Liver (tissue), 9 donors: ENCODE data around the gene LDLRAD4. TPM values are rescaled to one million over a fixed set of nuclear protein-coding genes. Genes with fewer than 3 reads are reported as not detected.

Source experiments
- DNase-seq: peaks from one replicate; pipeline ENCODE4 v3.0.0-alpha.2; 2017; ENCODE audit warnings: low spot score
- H3K27ac ChIP-seq, 2 donors: one replicate each; pipeline ENCODE4 v1.7.0; 2013; ENCODE audit warnings: inconsistent platforms in 2 of 2, low read length in 2 of 2, control low read depth in 1 of 2, low read depth in 1 of 2, mild to moderate bottlenecking in 1 of 2
- H3K27me3 ChIP-seq, 4 donors: one replicate each; pipeline versions ENCODE4 v1.6.1 to v1.7.0; 2013; ENCODE audit warnings: low read length in 3 of 4, inconsistent platforms in 1 of 4, mild to moderate bottlenecking in 1 of 4, moderate library complexity in 1 of 4; ENCODE audit not compliant: control insufficient read depth in 4 of 4, insufficient read depth in 4 of 4
- H3K36me3 ChIP-seq, 4 donors: one replicate each; pipeline versions ENCODE4 v1.6.1 to v1.7.0; 2013; ENCODE audit warnings: low read length in 3 of 4, mild to moderate bottlenecking in 3 of 4, low read depth in 1 of 4, moderate library complexity in 1 of 4; ENCODE audit not compliant: control insufficient read depth in 4 of 4, insufficient read depth in 3 of 4
- H3K4me1 ChIP-seq, 4 donors: one replicate each; pipeline versions ENCODE4 v1.6.1 to v1.7.0; 2013; ENCODE audit warnings: low read length in 3 of 4, mild to moderate bottlenecking in 3 of 4, moderate library complexity in 1 of 4; ENCODE audit not compliant: control insufficient read depth in 4 of 4, insufficient read depth in 4 of 4
- H3K4me3 ChIP-seq, 3 donors: one replicate each; pipeline versions ENCODE4 v1.6.1 to v1.7.0; 2013; ENCODE audit warnings: low read length in 3 of 3, control low read depth in 1 of 3, low read depth in 1 of 3, mild to moderate bottlenecking in 1 of 3
- H3K9ac ChIP-seq, 2 donors: one replicate each; pipeline ENCODE4 v1.7.0; 2013; ENCODE audit warnings: low read length in 2 of 2, mild to moderate bottlenecking in 2 of 2, moderate library complexity in 2 of 2, control low read depth in 1 of 2, low read depth in 1 of 2
- H3K9me3 ChIP-seq, 4 donors: one replicate each; pipeline versions ENCODE4 v1.6.1 to v1.7.0; 2013; ENCODE audit warnings: low read length in 3 of 4; ENCODE audit not compliant: control insufficient read depth in 4 of 4
- EGR1 ChIP-seq, 2 donors: IDR thresholded peaks; 2 replicates each; pipeline ENCODE4 v1.6.1; 2016 to 2018; ENCODE audit warnings: antibody characterized with exemption in 2 of 2, low read depth in 2 of 2
- FOXA1 ChIP-seq: IDR thresholded peaks from 2 replicates; pipeline ENCODE4 v1.6.1; 2016; ENCODE audit warnings: antibody characterized with exemption
- FOXA2 ChIP-seq: IDR thresholded peaks from 2 replicates; pipeline ENCODE4 v1.6.1; 2016; ENCODE audit warnings: antibody characterized with exemption
- GABPA ChIP-seq, 2 donors: IDR thresholded peaks in 1 of 2; conservative IDR thresholded peaks in 1 of 2; 2 replicates each; pipeline ENCODE4 v1.6.1; 2016; ENCODE audit warnings: antibody characterized with exemption in 2 of 2, mild to moderate bottlenecking in 1 of 2, moderate library complexity in 1 of 2
- HNF4A ChIP-seq, 2 donors: conservative IDR thresholded peaks; 2 replicates each; pipeline ENCODE4 v1.6.1; 2016; ENCODE audit warnings: antibody characterized with exemption in 2 of 2, mild to moderate bottlenecking in 2 of 2
- HNF4G ChIP-seq: IDR thresholded peaks from 2 replicates; pipeline ENCODE4 v1.6.1; 2016; ENCODE audit warnings: antibody characterized with exemption
- JUND ChIP-seq, 2 donors: IDR thresholded peaks; 2 replicates each; pipeline ENCODE4 v1.6.1; 2016; ENCODE audit warnings: antibody characterized with exemption in 2 of 2
- NR2F2 ChIP-seq: IDR thresholded peaks from 2 replicates; pipeline ENCODE4 v1.6.1; 2016; ENCODE audit warnings: antibody characterized with exemption
- YY1 ChIP-seq: IDR thresholded peaks from 2 replicates; pipeline ENCODE4 v1.6.1; 2016; ENCODE audit warnings: antibody characterized with exemption, mild to moderate bottlenecking
- WGBS: extraction: QIAGEN DNeasy Blood & Tissue Kit; methylation state at CpG from one replicate; pipeline ENCODE4 v1.1.7; 2013; 5-methylcytosine and 5-hydroxymethylcytosine counted together
- polyA plus RNA-seq, 2 donors: library from polyadenylated mRNA; stranded (reverse) in 1 of 2; unstranded in 1 of 2; fragments of 200-250 nt in 1 of 2; fragments of >200 nt in 1 of 2; fragmentation: Nextera tagmentation in 1 of 2; extraction: Ambion mirVana in 1 of 2; gene quantifications; one replicate each; pipeline versions ENCODE4 v1.2.1 to v1.2.3, GENCODE V29; 2013 to 2015
- total RNA-seq, 2 donors: library from RNA; depleted of rRNA; stranded (reverse); fragments of >200 nt; gene quantifications; one replicate each; pipeline ENCODE4 v1.2.3, GENCODE V29; 2014
- TF ChIP-seq, protein P1 (sequence below): IDR thresholded peaks from 2 replicates; pipeline ENCODE4 v1.6.1; 2016; ENCODE audit warnings: antibody characterized with exemption, mild to moderate bottlenecking
- TF ChIP-seq, protein P2 (sequence below): IDR thresholded peaks from 2 replicates; pipeline ENCODE4 v1.6.1; 2016; ENCODE audit warnings: antibody characterized with exemption
- TF ChIP-seq, protein P3 (sequence below): IDR thresholded peaks from 2 replicates; pipeline ENCODE4 v1.6.1; 2016; ENCODE audit warnings: antibody characterized with exemption
- donor health status: healthy.
- donor health status: healthy.
- donor health status: healthy.
- donor health status: healthy.
- donor health status: healthy.

The LDLRAD4 gene
- total and polyA plus RNA-seq, 4 donors: 4.8 to 41.7 (median 12.7) TPM

DNA sequence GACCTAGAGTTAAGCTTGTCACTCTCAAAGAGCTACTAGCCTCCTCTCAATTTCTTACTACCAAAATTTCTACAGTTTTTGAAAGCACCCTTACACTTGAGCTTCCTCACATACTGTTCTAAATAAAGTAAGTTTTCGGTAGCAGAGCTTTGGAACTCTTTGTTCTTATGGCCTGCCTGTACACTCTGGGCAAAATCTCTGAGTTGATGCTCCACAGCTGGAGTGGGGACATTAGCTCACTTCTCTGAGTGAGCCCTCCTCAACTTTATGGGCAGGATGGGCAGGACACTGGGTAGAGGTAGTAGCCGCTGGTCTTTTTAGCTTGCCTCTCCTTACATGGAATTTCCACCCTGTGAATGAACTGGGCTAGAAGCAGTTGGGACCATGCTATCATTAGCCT lies 380.0 kb downstream of the LDLRAD4 start:
- H3K36me3 ChIP-seq: no peaks in the 10 kb centered on the region
- TF ChIP-seq EGR1 (IDR thresholded peaks at IDR 0.05; ENCODE audit: low read depth in 2 of 2): no peak
- H3K9ac ChIP-seq: no peak overlapping the region
- 98% methylated on average over 2 of the region's 2 CpGs for WGBS
- H3K27ac ChIP-seq: no peak overlapping the region
- peaks cover 0 to 4% (median 0%) of the 10 kb centered on the region in 4 donors for H3K4me1 ChIP-seq
- H3K4me3 ChIP-seq: no peak overlapping the region
- DNase-seq: no peak
- no peaks in the 10 kb centered on the region for H3K27me3 ChIP-seq
- H3K9me3 ChIP-seq: peaks cover 0 to 8% (median 4%) of the 10 kb centered on the region in 4 donors

DNA sequence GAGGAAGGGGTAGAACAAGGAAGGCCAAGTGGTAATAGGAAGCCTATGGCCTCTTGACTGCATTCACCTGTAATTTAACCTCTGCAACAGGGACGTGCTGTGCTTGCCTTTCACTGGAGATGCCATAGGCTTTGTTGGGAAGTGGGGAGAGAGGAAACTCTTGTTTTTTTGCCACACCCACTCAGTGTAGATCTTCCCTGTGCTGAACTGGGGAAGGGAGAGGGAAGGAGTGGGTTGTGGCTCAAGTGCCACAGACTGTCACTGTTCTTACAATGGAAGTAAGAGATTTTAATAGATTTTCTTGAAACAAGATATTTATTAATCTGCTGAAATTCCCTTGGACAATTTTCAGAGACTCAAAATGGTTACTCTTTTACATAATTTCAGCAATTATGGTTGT lies 380.5 kb downstream of the LDLRAD4 start:
- Histone ChIP-seq H3K4me1 (peaks cover 0 to 4% (median 0%) of the 10 kb centered on the region in 4 donors), H3K27ac (no peak overlapping the region), H3K9me3 (peaks cover 0 to 8% (median 4%) of the 10 kb centered on the region in 4 donors), H3K36me3 (no peaks in the 10 kb centered on the region), H3K4me3 (no peak overlapping the region), H3K9ac (no peak overlapping the region), H3K27me3 (no peaks in the 10 kb centered on the region)
- 93% methylated on average over 1 of the region's 1 CpG for WGBS
- no peak for TF ChIP-seq HNF4G
- TF ChIP-seq, protein P1, sequence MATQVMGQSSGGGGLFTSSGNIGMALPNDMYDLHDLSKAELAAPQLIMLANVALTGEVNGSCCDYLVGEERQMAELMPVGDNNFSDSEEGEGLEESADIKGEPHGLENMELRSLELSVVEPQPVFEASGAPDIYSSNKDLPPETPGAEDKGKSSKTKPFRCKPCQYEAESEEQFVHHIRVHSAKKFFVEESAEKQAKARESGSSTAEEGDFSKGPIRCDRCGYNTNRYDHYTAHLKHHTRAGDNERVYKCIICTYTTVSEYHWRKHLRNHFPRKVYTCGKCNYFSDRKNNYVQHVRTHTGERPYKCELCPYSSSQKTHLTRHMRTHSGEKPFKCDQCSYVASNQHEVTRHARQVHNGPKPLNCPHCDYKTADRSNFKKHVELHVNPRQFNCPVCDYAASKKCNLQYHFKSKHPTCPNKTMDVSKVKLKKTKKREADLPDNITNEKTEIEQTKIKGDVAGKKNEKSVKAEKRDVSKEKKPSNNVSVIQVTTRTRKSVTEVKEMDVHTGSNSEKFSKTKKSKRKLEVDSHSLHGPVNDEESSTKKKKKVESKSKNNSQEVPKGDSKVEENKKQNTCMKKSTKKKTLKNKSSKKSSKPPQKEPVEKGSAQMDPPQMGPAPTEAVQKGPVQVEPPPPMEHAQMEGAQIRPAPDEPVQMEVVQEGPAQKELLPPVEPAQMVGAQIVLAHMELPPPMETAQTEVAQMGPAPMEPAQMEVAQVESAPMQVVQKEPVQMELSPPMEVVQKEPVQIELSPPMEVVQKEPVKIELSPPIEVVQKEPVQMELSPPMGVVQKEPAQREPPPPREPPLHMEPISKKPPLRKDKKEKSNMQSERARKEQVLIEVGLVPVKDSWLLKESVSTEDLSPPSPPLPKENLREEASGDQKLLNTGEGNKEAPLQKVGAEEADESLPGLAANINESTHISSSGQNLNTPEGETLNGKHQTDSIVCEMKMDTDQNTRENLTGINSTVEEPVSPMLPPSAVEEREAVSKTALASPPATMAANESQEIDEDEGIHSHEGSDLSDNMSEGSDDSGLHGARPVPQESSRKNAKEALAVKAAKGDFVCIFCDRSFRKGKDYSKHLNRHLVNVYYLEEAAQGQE: no peak
- no peak for TF ChIP-seq GABPA (IDR thresholded peaks at IDR 0.05 in 1 of 2, conservative IDR thresholded peaks at IDR 0.05 in 1 of 2)
- no peak for TF ChIP-seq FOXA1
- TF ChIP-seq, protein P2, sequence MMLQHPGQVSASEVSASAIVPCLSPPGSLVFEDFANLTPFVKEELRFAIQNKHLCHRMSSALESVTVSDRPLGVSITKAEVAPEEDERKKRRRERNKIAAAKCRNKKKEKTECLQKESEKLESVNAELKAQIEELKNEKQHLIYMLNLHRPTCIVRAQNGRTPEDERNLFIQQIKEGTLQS: no peak
- TF ChIP-seq NR2F2: no peak
- no peak for DNase-seq

DNA sequence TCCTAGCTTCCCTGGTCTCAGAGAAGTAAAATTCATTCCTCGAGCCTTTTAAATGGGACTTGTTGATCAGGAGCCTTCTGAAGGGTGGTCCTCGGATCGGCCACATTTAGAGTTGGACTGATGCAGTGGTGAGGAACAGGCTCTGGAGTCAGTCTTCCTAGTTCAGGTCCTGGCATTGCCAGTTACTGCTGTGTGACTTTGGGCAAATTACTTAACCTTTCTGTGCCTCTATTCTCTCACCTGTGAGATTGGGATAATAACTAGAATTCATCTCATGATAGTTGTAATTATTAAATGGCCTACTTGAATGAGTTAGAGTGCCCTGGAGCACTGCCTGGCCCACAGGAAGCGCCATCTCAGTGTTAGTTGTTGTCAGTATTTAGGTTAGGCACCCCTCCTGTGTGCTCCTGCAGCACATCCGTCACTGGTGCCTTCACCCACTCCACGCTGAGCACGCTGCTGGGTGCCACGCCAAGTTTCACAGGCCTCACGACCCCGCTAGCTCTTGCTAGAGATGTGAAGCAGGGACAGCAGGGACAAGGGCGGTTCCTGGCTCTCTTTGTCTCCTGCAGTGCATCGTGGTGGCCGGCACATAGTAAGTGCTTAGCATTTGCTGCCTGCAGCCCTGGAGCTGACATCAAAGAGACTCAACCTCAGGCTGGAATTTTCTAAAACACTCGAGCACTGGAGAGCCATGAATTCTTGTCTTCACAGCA lies 384.9 kb downstream of the LDLRAD4 start:
- Histone ChIP-seq H3K4me3 (no peak overlapping the region), H3K36me3 (no peaks in the 10 kb centered on the region), H3K9me3 (no peaks in the 10 kb centered on the region), H3K9ac (no peak overlapping the region), H3K27me3 (no peaks in the 10 kb centered on the region), H3K4me1 (peaks cover 0 to 4% (median 0%) of the 10 kb centered on the region in 4 donors), H3K27ac (no peak overlapping the region)
- TF ChIP-seq GABPA (IDR thresholded peaks at IDR 0.05 in 1 of 2, conservative IDR thresholded peaks at IDR 0.05 in 1 of 2) (no peak), YY1 (no peak), JUND (IDR thresholded peaks at IDR 0.05) (no peak), FOXA1 (no peak), FOXA2 (no peak), HNF4A (conservative IDR thresholded peaks at IDR 0.05) (no peak)
- TF ChIP-seq, protein P3, sequence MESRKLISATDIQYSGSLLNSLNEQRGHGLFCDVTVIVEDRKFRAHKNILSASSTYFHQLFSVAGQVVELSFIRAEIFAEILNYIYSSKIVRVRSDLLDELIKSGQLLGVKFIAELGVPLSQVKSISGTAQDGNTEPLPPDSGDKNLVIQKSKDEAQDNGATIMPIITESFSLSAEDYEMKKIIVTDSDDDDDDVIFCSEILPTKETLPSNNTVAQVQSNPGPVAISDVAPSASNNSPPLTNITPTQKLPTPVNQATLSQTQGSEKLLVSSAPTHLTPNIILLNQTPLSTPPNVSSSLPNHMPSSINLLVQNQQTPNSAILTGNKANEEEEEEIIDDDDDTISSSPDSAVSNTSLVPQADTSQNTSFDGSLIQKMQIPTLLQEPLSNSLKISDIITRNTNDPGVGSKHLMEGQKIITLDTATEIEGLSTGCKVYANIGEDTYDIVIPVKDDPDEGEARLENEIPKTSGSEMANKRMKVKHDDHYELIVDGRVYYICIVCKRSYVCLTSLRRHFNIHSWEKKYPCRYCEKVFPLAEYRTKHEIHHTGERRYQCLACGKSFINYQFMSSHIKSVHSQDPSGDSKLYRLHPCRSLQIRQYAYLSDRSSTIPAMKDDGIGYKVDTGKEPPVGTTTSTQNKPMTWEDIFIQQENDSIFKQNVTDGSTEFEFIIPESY: no peak
- TF ChIP-seq, protein P2: no peak
- peak; percentile 27 for DNase-seq
- WGBS: 96% methylated on average over 14 of the region's 14 CpGs
